Neural cell (in vitro differentiated cells): ENCODE results near the gene MAN2B2.

Experiments used
- CTCF ChIP-seq: fragments of 450-650 bp; IDR thresholded peaks from 2 replicates; pipeline ENCODE4 v1.5.1; 2014; ENCODE audit warnings: antibody characterized with exemption, mild to moderate bottlenecking, moderate library complexity; ENCODE audit not compliant: poor library complexity, severe bottlenecking
- EP300 ChIP-seq: fragments of 450-650 bp; conservative IDR thresholded peaks from 2 replicates; pipeline ENCODE4 v1.6.1; 2014; ENCODE audit warnings: antibody characterized with exemption, mild to moderate bottlenecking, moderate library complexity; ENCODE audit not compliant: poor library complexity, severe bottlenecking
- EZH2 ChIP-seq: fragments of 200-600, 300-800 bp; shearing (Covaris generic), sonication (generic); IDR thresholded peaks from 2 replicates; pipeline ENCODE4 v1.6.1; 2014; ENCODE audit warnings: antibody characterized with exemption, low read length, borderline replicate concordance, mild to moderate bottlenecking; ENCODE audit not compliant: insufficient read depth, poor library complexity, severe bottlenecking
- POLR2AphosphoS5 ChIP-seq: IDR thresholded peaks from 2 replicates; pipeline ENCODE4 v1.6.1; 2012
- RAD21 ChIP-seq: fragments of 450-650 bp; conservative IDR thresholded peaks from 2 replicates; pipeline ENCODE4 v1.6.1; 2014; ENCODE audit warnings: antibody characterized with exemption, mild to moderate bottlenecking, moderate library complexity
- REST ChIP-seq: IDR thresholded peaks from 2 replicates; pipeline ENCODE4 v1.6.1; 2012; ENCODE audit warnings: borderline replicate concordance
- SMC3 ChIP-seq: fragments of 450-650 bp; conservative IDR thresholded peaks from 2 replicates; pipeline ENCODE4 v1.6.1; 2014; ENCODE audit warnings: antibody characterized with exemption, mild to moderate bottlenecking, moderate library complexity; ENCODE audit not compliant: poor library complexity
- TAF1 ChIP-seq: IDR thresholded peaks from 2 replicates; pipeline ENCODE4 v1.6.1; 2012; ENCODE audit warnings: low read depth

- TF ChIP-seq REST (no peak), POLR2AphosphoS5 (no peak), EP300 (no peak), CTCF (no peak), EZH2 (no peak), RAD21 (no peak), TAF1 (no peak), SMC3 (no peak)
Observed at GRCh38 chr4:6639137-6639680, 64.2 kb downstream of the MAN2B2 start.
